SK-N-SH treated with all-trans-retinoic acid at 6 μM for 48 hours (cell line): ENCODE measurements around the gene ANG.

Source experiments
- ATAC-seq: fragments of 200-7000 bp; cut with Tn5 transposase; 3 replicates; pipeline ENCODE4 v1.9.1; 2020; ENCODE audit warnings: mild to moderate bottlenecking, moderate library complexity
- ARNTL ChIP-seq: fragments of 450-650 bp; formaldehyde crosslinking; IDR thresholded peaks from 2 replicates; pipeline ENCODE4 v1.5.0; 2020; ENCODE audit warnings: low read depth, mild to moderate bottlenecking, moderate library complexity, borderline replicate concordance
- BACH2 ChIP-seq: fragments of 250-450 bp; sonication (Bioruptor Pico); IDR thresholded peaks from 2 replicates; pipeline ENCODE4 v1.9.0; 2021; ENCODE audit warnings: mild to moderate bottlenecking, borderline replicate concordance
- CREB5 ChIP-seq: fragments of 250-450 bp; sonication (Bioruptor Pico); IDR thresholded peaks from 2 replicates; pipeline ENCODE4 v1.5.1; 2020; ENCODE audit warnings: low read depth, mild to moderate bottlenecking, moderate library complexity
- CSDC2 ChIP-seq: fragments of 250-450 bp; sonication (Bioruptor Pico); IDR thresholded peaks from 2 replicates; pipeline ENCODE4 v1.5.0; 2020; ENCODE audit warnings: mild to moderate bottlenecking, moderate library complexity
- CSRNP3 ChIP-seq: fragments of 250-450 bp; sonication (Bioruptor Pico); IDR thresholded peaks from 2 replicates; pipeline ENCODE4 v1.5.1; 2021; ENCODE audit warnings: mild to moderate bottlenecking, moderate library complexity
- ESRRG ChIP-seq: fragments of 250-450 bp; sonication (Bioruptor Pico); IDR thresholded peaks from 2 replicates; pipeline ENCODE4 v1.6.1; 2021; ENCODE audit warnings: mild to moderate bottlenecking
- ISL1 ChIP-seq: fragments of 250-450 bp; sonication (Bioruptor Pico); IDR thresholded peaks from 2 replicates; pipeline ENCODE4 v2.1.2; 2022; ENCODE audit warnings: mild to moderate bottlenecking, moderate library complexity
- OSR1 ChIP-seq: fragments of 250-450 bp; sonication (Bioruptor Pico); IDR thresholded peaks from 2 replicates; pipeline ENCODE4 v1.8.0; 2022; ENCODE audit warnings: moderate library complexity, mild to moderate bottlenecking, inconsistent platforms
- PATZ1 ChIP-seq: fragments of 250-450 bp; sonication (Bioruptor Pico); IDR thresholded peaks from 2 replicates; pipeline ENCODE4 v1.8.0; 2020; ENCODE audit warnings: mild to moderate bottlenecking, moderate library complexity, borderline replicate concordance
- POU6F1 ChIP-seq: fragments of 250-450 bp; sonication (Bioruptor Pico); IDR thresholded peaks from 2 replicates; pipeline ENCODE4 v1.8.0; 2021; ENCODE audit warnings: low read depth, mild to moderate bottlenecking, moderate library complexity, borderline replicate concordance
- PPARA ChIP-seq: fragments of 250-450 bp; sonication (Bioruptor Pico); IDR thresholded peaks from 2 replicates; pipeline ENCODE4 v1.5.0; 2020; ENCODE audit warnings: mild to moderate bottlenecking, borderline replicate concordance
- SNAI2 ChIP-seq: fragments of 250-450 bp; sonication (Bioruptor Pico); IDR thresholded peaks from 2 replicates; pipeline ENCODE4 v1.5.0; 2020; ENCODE audit warnings: mild to moderate bottlenecking, moderate library complexity
- TCF4 ChIP-seq: fragments of 250-450 bp; sonication (Bioruptor Pico); IDR thresholded peaks from 2 replicates; pipeline ENCODE4 v1.8.0; 2021; ENCODE audit warnings: mild to moderate bottlenecking, moderate library complexity, borderline replicate concordance
- TOX ChIP-seq: fragments of 250-450 bp; sonication (Bioruptor Pico); IDR thresholded peaks from 2 replicates; pipeline ENCODE4 v1.8.0; 2021; ENCODE audit warnings: mild to moderate bottlenecking, moderate library complexity, borderline replicate concordance
- TSHZ2 ChIP-seq: fragments of 250-450 bp; sonication (Bioruptor Pico); IDR thresholded peaks from 2 replicates; pipeline ENCODE4 v1.5.0; 2020; ENCODE audit warnings: mild to moderate bottlenecking, moderate library complexity
- ZC3H10 ChIP-seq: fragments of 250-450 bp; sonication (Bioruptor Pico); IDR thresholded peaks from 2 replicates; pipeline ENCODE4 v1.5.1; 2021; ENCODE audit warnings: mild to moderate bottlenecking, moderate library complexity
- ZFP3 ChIP-seq: fragments of 250-450 bp; sonication (Bioruptor Pico); IDR thresholded peaks from 2 replicates; pipeline ENCODE4 v1.5.0; 2020; ENCODE audit warnings: mild to moderate bottlenecking, moderate library complexity
- ZFP30 ChIP-seq: fragments of 450-650 bp; formaldehyde crosslinking; IDR thresholded peaks from 2 replicates; pipeline ENCODE4 v1.5.0; 2022; ENCODE audit warnings: mild to moderate bottlenecking, moderate library complexity
- ZNF70 ChIP-seq: fragments of 450-650 bp; formaldehyde crosslinking; IDR thresholded peaks from 2 replicates; pipeline ENCODE4 v1.5.0; 2020; ENCODE audit warnings: mild to moderate bottlenecking, moderate library complexity
- ZNF8 ChIP-seq: fragments of 450-650 bp; formaldehyde crosslinking; IDR thresholded peaks from 2 replicates; pipeline ENCODE4 v1.5.0; 2020; ENCODE audit warnings: mild to moderate bottlenecking, moderate library complexity

The ANG gene

GRCh38 chr14:20726531-20726930 lies 38.0 kb downstream of the ANG start:
- no peak for ATAC-seq
- TF ChIP-seq SNAI2 (CRISPR knock-in tag) (no peak), POU6F1 (CRISPR knock-in tag) (no peak), ZFP3 (CRISPR knock-in tag) (no peak)

GRCh38 chr14:20730891-20731290 lies 42.3 kb downstream of the ANG start:
- no peak for TF ChIP-seq PATZ1
- no peak for TF ChIP-seq ZNF70 (CRISPR knock-in tag)
- no peak for TF ChIP-seq OSR1 (CRISPR knock-in tag)
- no peak for TF ChIP-seq TOX
- no peak for TF ChIP-seq ZFP3 (CRISPR knock-in tag)
- no peak for TF ChIP-seq ZFP30 (CRISPR knock-in tag)
- no peak for TF ChIP-seq SNAI2 (CRISPR knock-in tag)
- TF ChIP-seq ZNF8 (CRISPR knock-in tag): no peak
- TF ChIP-seq ISL1: no peak
- TF ChIP-seq TSHZ2: no peak
- TF ChIP-seq CREB5 (CRISPR knock-in tag): no peak
- no peak for TF ChIP-seq TCF4
- no peak for TF ChIP-seq ESRRG (CRISPR knock-in tag)
- TF ChIP-seq ZC3H10 (CRISPR knock-in tag): no peak
- ATAC-seq: no peak

- TF ChIP-seq ZC3H10 (CRISPR knock-in tag) (no peak), OSR1 (CRISPR knock-in tag) (no peak), CSRNP3 (no peak), PATZ1 (no peak), ZNF8 (CRISPR knock-in tag) (no peak)
Measured at GRCh38 chr14:20732477-20732876, 43.9 kb downstream of the ANG start.

GRCh38 chr14:20732979-20733635 lies 44.5 kb downstream of the ANG start:
- no peak for TF ChIP-seq ZC3H10 (CRISPR knock-in tag)
- TF ChIP-seq TSHZ2: no peak
- TF ChIP-seq BACH2 (CRISPR knock-in tag): no peak
- TF ChIP-seq CSDC2 (CRISPR knock-in tag): no peak
- TF ChIP-seq ARNTL (CRISPR knock-in tag): no peak
- TF ChIP-seq PPARA (CRISPR knock-in tag): no peak
- no peak for ATAC-seq

More at GRCh38 chr14:20732477-20732876, 43.9 kb downstream of the ANG start:
- ATAC-seq: no peak
